Activated T-helper 17 cell treated with anti-CD3 and anti-CD28 coated beads, Interleukin-2, amount 50 U/mL, for 72 hours (primary cell): Measurements from ENCODE around the gene AGBL1. TPM values are rescaled to one million over a fixed set of nuclear protein-coding genes. Genes with fewer than 3 reads are reported as not detected.

Experiments
- ATAC-seq: fragments of 150-1000 bp; cut with Tn5 transposase; replicated peaks from 2 replicates; pipeline ENCODE4 v1.10.0; 2021; ENCODE audit warnings: mild to moderate bottlenecking, moderate library complexity
- H3K27ac Mint-ChIP-seq: one replicate; pipeline ENCODE4 v1.8.0; 2022; ENCODE audit warnings: mixed read lengths
- H3K27me3 Mint-ChIP-seq: one replicate; pipeline ENCODE4 v1.8.0; 2022; ENCODE audit warnings: mixed read lengths
- H3K36me3 Mint-ChIP-seq: one replicate; pipeline ENCODE4 v1.8.0; 2022; ENCODE audit warnings: low read depth, mild to moderate bottlenecking, mixed read lengths
- H3K4me1 Mint-ChIP-seq: one replicate; pipeline ENCODE4 v1.8.0; 2022; ENCODE audit warnings: mixed read lengths
- H3K4me3 Mint-ChIP-seq: one replicate; pipeline ENCODE4 v1.8.0; 2022; ENCODE audit warnings: mild to moderate bottlenecking, mixed read lengths
- H3K9me3 Mint-ChIP-seq: one replicate; pipeline ENCODE4 v1.8.0; 2022; ENCODE audit warnings: mixed read lengths
- total RNA-seq, 2 donors: library from RNA; stranded (reverse); gene quantifications; one replicate each; pipeline ENCODE4 v1.2.3, GENCODE V29; 2022

AGBL1 gene
- total RNA-seq, 2 donors from 2014 or later = 0.19 TPM; not detected in 1

GRCh38 chr15:86756688-86757087 is 677.0 kb downstream of the AGBL1 start:
- no peak for ATAC-seq
- H3K27me3 Mint-ChIP-seq = peaks cover 23% of the 10 kb centered on the region
- H3K9me3 Mint-ChIP-seq = no peaks in the 10 kb centered on the region
- H3K4me1 Mint-ChIP-seq = no peaks in the 10 kb centered on the region
- H3K27ac Mint-ChIP-seq = no peak overlapping the region
- no peak overlapping the region for H3K4me3 Mint-ChIP-seq
- no peaks in the 10 kb centered on the region for H3K36me3 Mint-ChIP-seq

GRCh38 chr15:86759800-86760523 is 680.3 kb downstream of the AGBL1 start:
- no peak overlapping the region for H3K4me3 Mint-ChIP-seq
- no peaks in the 10 kb centered on the region for H3K9me3 Mint-ChIP-seq
- ATAC-seq = no peak
- no peaks in the 10 kb centered on the region for H3K36me3 Mint-ChIP-seq
- H3K27ac Mint-ChIP-seq = no peak overlapping the region
- peaks cover 28% of the 10 kb centered on the region for H3K27me3 Mint-ChIP-seq
- H3K4me1 Mint-ChIP-seq = no peaks in the 10 kb centered on the region

GRCh38 chr15:86762874-86763273 is 683.2 kb downstream of the AGBL1 start:
- peaks cover 22% of the 10 kb centered on the region for H3K27me3 Mint-ChIP-seq
- no peak overlapping the region for H3K27ac Mint-ChIP-seq
- H3K4me3 Mint-ChIP-seq = no peak overlapping the region
- no peaks in the 10 kb centered on the region for H3K4me1 Mint-ChIP-seq
- ATAC-seq = no peak
- H3K9me3 Mint-ChIP-seq = no peaks in the 10 kb centered on the region
- H3K36me3 Mint-ChIP-seq = no peaks in the 10 kb centered on the region

- ATAC-seq = no peak
- no peaks in the 10 kb centered on the region for H3K9me3 Mint-ChIP-seq
- H3K27ac Mint-ChIP-seq = no peak overlapping the region
- peaks cover 19% of the 10 kb centered on the region for H3K27me3 Mint-ChIP-seq
- H3K36me3 Mint-ChIP-seq = no peaks in the 10 kb centered on the region
- H3K4me3 Mint-ChIP-seq = no peak overlapping the region
- no peaks in the 10 kb centered on the region for H3K4me1 Mint-ChIP-seq
Measured at GRCh38 chr15:86764021-86764420, 684.4 kb downstream of the AGBL1 start.

GRCh38 chr15:86765281-86765680 is 685.6 kb downstream of the AGBL1 start:
- Mint-ChIP-seq H3K36me3 (no peaks in the 10 kb centered on the region), H3K4me1 (no peaks in the 10 kb centered on the region), H3K27me3 (peaks cover 15% of the 10 kb centered on the region), H3K9me3 (no peaks in the 10 kb centered on the region), H3K4me3 (no peak overlapping the region), H3K27ac (no peak overlapping the region)
- ATAC-seq = no peak

GRCh38 chr15:86772369-86773059 is 692.8 kb downstream of the AGBL1 start:
- no peaks in the 10 kb centered on the region for H3K4me1 Mint-ChIP-seq
- H3K4me3 Mint-ChIP-seq = no peak overlapping the region
- ATAC-seq = no peak

GRCh38 chr15:86773736-86774135 is 694.1 kb downstream of the AGBL1 start:
- H3K36me3 Mint-ChIP-seq = no peaks in the 10 kb centered on the region
- H3K27me3 Mint-ChIP-seq = peaks cover 4% of the 10 kb centered on the region
- no peak for ATAC-seq
- no peak overlapping the region for H3K4me3 Mint-ChIP-seq
- H3K9me3 Mint-ChIP-seq = no peaks in the 10 kb centered on the region
- H3K27ac Mint-ChIP-seq = no peak overlapping the region
- no peaks in the 10 kb centered on the region for H3K4me1 Mint-ChIP-seq

More at GRCh38 chr15:86772369-86773059, 692.8 kb downstream of the AGBL1 start:
- Mint-ChIP-seq H3K27ac (no peak overlapping the region), H3K9me3 (no peaks in the 10 kb centered on the region), H3K36me3 (no peaks in the 10 kb centered on the region), H3K27me3 (peaks cover 4% of the 10 kb centered on the region)

- H3K36me3 Mint-ChIP-seq = no peaks in the 10 kb centered on the region
- no peaks in the 10 kb centered on the region for H3K4me1 Mint-ChIP-seq
- no peak overlapping the region for H3K4me3 Mint-ChIP-seq
- no peak for ATAC-seq
- H3K27ac Mint-ChIP-seq = no peak overlapping the region
- peaks cover 3% of the 10 kb centered on the region for H3K27me3 Mint-ChIP-seq
- H3K9me3 Mint-ChIP-seq = peaks cover 3% of the 10 kb centered on the region
Measured at GRCh38 chr15:86776145-86776544, 696.5 kb downstream of the AGBL1 start.

- ATAC-seq = no peak
- peaks cover 3% of the 10 kb centered on the region for H3K27me3 Mint-ChIP-seq
- H3K27ac Mint-ChIP-seq = no peak overlapping the region
- no peaks in the 10 kb centered on the region for H3K36me3 Mint-ChIP-seq
- no peaks in the 10 kb centered on the region for H3K9me3 Mint-ChIP-seq
- no peaks in the 10 kb centered on the region for H3K4me1 Mint-ChIP-seq
- H3K4me3 Mint-ChIP-seq = no peak overlapping the region
Measured at GRCh38 chr15:86796521-86796920, 716.9 kb downstream of the AGBL1 start.

- Mint-ChIP-seq H3K4me1 (no peaks in the 10 kb centered on the region), H3K9me3 (no peaks in the 10 kb centered on the region), H3K36me3 (no peaks in the 10 kb centered on the region), H3K27ac (no peak overlapping the region), H3K4me3 (no peak overlapping the region), H3K27me3 (peaks cover 3% of the 10 kb centered on the region)
- no peak for ATAC-seq
Measured at GRCh38 chr15:86797135-86797534, 717.5 kb downstream of the AGBL1 start.

- no peak for ATAC-seq
- H3K9me3 Mint-ChIP-seq = no peaks in the 10 kb centered on the region
- H3K27me3 Mint-ChIP-seq = peaks cover 7% of the 10 kb centered on the region
- H3K27ac Mint-ChIP-seq = no peak overlapping the region
- H3K4me1 Mint-ChIP-seq = no peaks in the 10 kb centered on the region
- no peak overlapping the region for H3K4me3 Mint-ChIP-seq
- H3K36me3 Mint-ChIP-seq = no peaks in the 10 kb centered on the region
Measured at GRCh38 chr15:86799226-86799625, 719.6 kb downstream of the AGBL1 start.

GRCh38 chr15:86802244-86802643 is 722.6 kb downstream of the AGBL1 start:
- Mint-ChIP-seq H3K36me3 (no peaks in the 10 kb centered on the region), H3K9me3 (no peaks in the 10 kb centered on the region), H3K4me3 (no peak overlapping the region), H3K4me1 (no peaks in the 10 kb centered on the region), H3K27me3 (peaks cover 11% of the 10 kb centered on the region), H3K27ac (no peak overlapping the region)
- ATAC-seq = no peak

GRCh38 chr15:86804406-86804805 is 724.7 kb downstream of the AGBL1 start:
- Mint-ChIP-seq H3K4me3 (no peak overlapping the region), H3K27ac (no peak overlapping the region), H3K9me3 (no peaks in the 10 kb centered on the region), H3K36me3 (no peaks in the 10 kb centered on the region), H3K27me3 (peaks cover 14% of the 10 kb centered on the region), H3K4me1 (no peaks in the 10 kb centered on the region)
- ATAC-seq = no peak

GRCh38 chr15:86810329-86810728 is 730.7 kb downstream of the AGBL1 start:
- Mint-ChIP-seq H3K4me3 (no peak overlapping the region), H3K9me3 (no peaks in the 10 kb centered on the region), H3K36me3 (no peaks in the 10 kb centered on the region), H3K27ac (no peak overlapping the region), H3K4me1 (no peaks in the 10 kb centered on the region), H3K27me3 (peaks cover 20% of the 10 kb centered on the region)
- no peak for ATAC-seq

- no peak for ATAC-seq
- H3K4me1 Mint-ChIP-seq = no peaks in the 10 kb centered on the region
- H3K4me3 Mint-ChIP-seq = no peak overlapping the region
- peaks cover 20% of the 10 kb centered on the region for H3K27me3 Mint-ChIP-seq
- H3K36me3 Mint-ChIP-seq = no peaks in the 10 kb centered on the region
- H3K9me3 Mint-ChIP-seq = no peaks in the 10 kb centered on the region
- no peak overlapping the region for H3K27ac Mint-ChIP-seq
Measured at GRCh38 chr15:86813892-86814291, 734.2 kb downstream of the AGBL1 start.
